IMR-90 (cell line): ENCODE data around the gene VCL. TPM values are rescaled to one million over a fixed set of nuclear protein-coding genes. Genes with fewer than 3 reads are reported as not detected.

ENCODE experiments used
- ATAC-seq: fragments of 200-7000 bp; cut with Tn5 transposase; 2 replicates; pipeline ENCODE4 v1.9.1; 2020; ENCODE audit warnings: low read depth, mild to moderate bottlenecking, moderate library complexity
- BruUV-seq: library from RNA; stranded (reverse); fragments of 400-500 nt; replicated peaks from 2 replicates; lab custom pipeline; 2021; lab: Mats Ljungman, UMichigan
- CTCF ChIA-PET: fragments of 300-600 bp; formaldehyde crosslinking; extraction: SDS; loops from one replicate; lab custom pipeline; 2021; ENCODE audit warnings: antibody characterized with exemption; lab: Yijun Ruan, JAX
- POLR2A ChIA-PET: fragments of 300-600 bp; sonication (Branson Sonifier 250); formaldehyde crosslinking; loops from one replicate; lab custom pipeline; 2022; ENCODE audit warnings: antibody characterized with exemption; ENCODE audit not compliant: unreplicated experiment; lab: Charles Lee
- DNase-seq: peaks from one replicate; pipeline ENCODE4 v3.0.0; 2013
- H2AFZ ChIP-seq: replicated peaks from 2 replicates; pipeline ENCODE3; 2013; ENCODE audit warnings: low read length, mild to moderate bottlenecking; ENCODE audit not compliant: poor library complexity
- H2AK5ac ChIP-seq: 2 replicates; pipeline ENCODE4 v1.6.1; 2013; ENCODE audit warnings: low read depth, low read length, inconsistent platforms
- H2AK9ac ChIP-seq: replicated peaks from 2 replicates; pipeline ENCODE3; 2013; ENCODE audit warnings: mild to moderate bottlenecking, low read depth, low read length, moderate library complexity; ENCODE audit not compliant: poor library complexity
- H2BK120ac ChIP-seq: 2 replicates; pipeline ENCODE4 v1.6.1; 2013; ENCODE audit warnings: low read depth, low read length, inconsistent platforms
- H2BK15ac ChIP-seq: 3 replicates; pipeline ENCODE4 v1.6.1; 2013; ENCODE audit warnings: low read depth, low read length, inconsistent platforms
- H2BK20ac ChIP-seq: 2 replicates; pipeline ENCODE4 v1.6.1; 2013; ENCODE audit warnings: low read depth, mild to moderate bottlenecking, inconsistent platforms, low read length, moderate library complexity
- H2BK5ac ChIP-seq: 2 replicates; pipeline ENCODE4 v1.6.1; 2013; ENCODE audit warnings: mild to moderate bottlenecking, low read depth, low read length, inconsistent platforms; ENCODE audit not compliant: poor library complexity, severe bottlenecking
- H3K14ac ChIP-seq: replicated peaks from 2 replicates; pipeline ENCODE4 v1.6.1; 2013; ENCODE audit warnings: low read depth, low read length, inconsistent platforms
- H3K18ac ChIP-seq: 2 replicates; pipeline ENCODE4 v1.6.1; 2013; ENCODE audit warnings: low read depth, low read length, control low read depth
- H3K23ac ChIP-seq: 2 replicates; pipeline ENCODE4 v1.6.1; 2013; ENCODE audit warnings: low read depth, low read length, inconsistent platforms
- H3K27ac ChIP-seq: 2 replicates; pipeline ENCODE4 v1.5.1; 2013; ENCODE audit warnings: mild to moderate bottlenecking, control low read depth, low read length; ENCODE audit not compliant: insufficient read depth
- H3K27me3 ChIP-seq: 2 replicates; pipeline ENCODE4 v1.6.1; 2013; ENCODE audit warnings: low read length; ENCODE audit not compliant: control insufficient read depth, insufficient read depth
- H3K36me3 ChIP-seq: 2 replicates; pipeline ENCODE4 v1.6.1; 2013; ENCODE audit warnings: low read length, mixed read lengths; ENCODE audit not compliant: control insufficient read depth, insufficient read depth
- H3K4ac ChIP-seq: 2 replicates; pipeline ENCODE4 v1.6.1; 2013; ENCODE audit warnings: low read depth, low read length, inconsistent platforms
- H3K4me1 ChIP-seq: 2 replicates; pipeline ENCODE4 v1.6.1; 2013; ENCODE audit warnings: low read length, mixed read lengths; ENCODE audit not compliant: control insufficient read depth, insufficient read depth
- H3K4me2 ChIP-seq: 2 replicates; pipeline ENCODE4 v1.6.1; 2013; ENCODE audit warnings: low read depth, mild to moderate bottlenecking, control low read depth, low read length, moderate library complexity
- H3K4me3 ChIP-seq: 2 replicates; pipeline ENCODE4 v1.5.1; 2013; ENCODE audit warnings: low read depth, mild to moderate bottlenecking, control low read depth, low read length, moderate library complexity; ENCODE audit not compliant: insufficient read depth
- H3K56ac ChIP-seq: 2 replicates; pipeline ENCODE4 v1.6.1; 2013; ENCODE audit warnings: low read length, inconsistent platforms; ENCODE audit not compliant: insufficient read depth; ENCODE audit errors: extremely low read depth
- H3K79me1 ChIP-seq, 2 experiments: 2 replicates each; pipeline ENCODE4 v1.6.1; 2013; ENCODE audit warnings: low read length in 2 of 2, inconsistent platforms in 1 of 2, low read depth in 1 of 2
- H3K9ac ChIP-seq: 2 replicates; pipeline ENCODE4 v1.6.1; 2013; ENCODE audit warnings: low read depth, low read length, control low read depth
- H3K9me1 ChIP-seq: 2 replicates; pipeline ENCODE4 v1.6.1; 2013; ENCODE audit warnings: low read length, inconsistent platforms; ENCODE audit not compliant: insufficient read depth
- H3K9me3 ChIP-seq: 2 replicates; pipeline ENCODE4 v1.6.1; 2013; ENCODE audit warnings: low read length; ENCODE audit not compliant: control insufficient read depth, insufficient read depth
- H4K20me1 ChIP-seq: 2 replicates; pipeline ENCODE4 v1.6.1; 2013; ENCODE audit warnings: low read length, inconsistent platforms; ENCODE audit not compliant: insufficient read depth
- H4K5ac ChIP-seq: 2 replicates; pipeline ENCODE4 v1.6.1; 2013; ENCODE audit warnings: mild to moderate bottlenecking, low read depth, low read length, control low read depth
- H4K8ac ChIP-seq, 2 experiments: 2 replicates each; pipeline ENCODE4 v1.6.1; 2013; ENCODE audit warnings: low read depth in 2 of 2, low read length in 2 of 2, control low read depth in 1 of 2, inconsistent platforms in 1 of 2
- H4K91ac ChIP-seq: 2 replicates; pipeline ENCODE4 v1.6.1; 2013; ENCODE audit warnings: low read depth, low read length, inconsistent platforms; ENCODE audit not compliant: insufficient read depth
- BHLHE40 ChIP-seq: fragments of 150-350 bp; IDR thresholded peaks from 2 replicates; pipeline ENCODE4 v1.6.1; 2016; ENCODE audit warnings: mild to moderate bottlenecking, low read depth, low read length
- CEBPB ChIP-seq: IDR thresholded peaks from 2 replicates; pipeline ENCODE4 v1.6.1; 2012; ENCODE audit warnings: low read depth, low read length, improper control_type of control experiment
- CHD1 ChIP-seq: IDR thresholded peaks from 2 replicates; pipeline ENCODE4 v1.6.1; 2012; ENCODE audit warnings: low read depth, low read length, improper control_type of control experiment
- FOS ChIP-seq: fragments of 150-350 bp; IDR thresholded peaks from 2 replicates; pipeline ENCODE4 v1.6.1; 2016; ENCODE audit warnings: low read depth, low read length
- MAFK ChIP-seq: IDR thresholded peaks from 2 replicates; pipeline ENCODE4 v1.6.1; 2012; ENCODE audit warnings: low read depth, low read length, improper control_type of control experiment
- MAZ ChIP-seq: IDR thresholded peaks from 2 replicates; pipeline ENCODE4 v1.6.1; 2012; ENCODE audit warnings: low read depth, mild to moderate bottlenecking, low read length, improper control_type of control experiment, moderate library complexity, borderline replicate concordance
- MXI1 ChIP-seq: IDR thresholded peaks from 2 replicates; pipeline ENCODE4 v1.6.1; 2012; ENCODE audit warnings: low read depth, mild to moderate bottlenecking, low read length, moderate library complexity, borderline replicate concordance
- POLR2A ChIP-seq: IDR thresholded peaks from 2 replicates; pipeline ENCODE4 v1.6.1; 2012; ENCODE audit warnings: mild to moderate bottlenecking, low read depth, low read length
- RAD21 ChIP-seq: IDR thresholded peaks from 2 replicates; pipeline ENCODE4 v1.6.1; 2012; ENCODE audit warnings: low read length, improper control_type of control experiment
- RCOR1 ChIP-seq: IDR thresholded peaks from 2 replicates; pipeline ENCODE4 v1.6.1; 2012; ENCODE audit warnings: mild to moderate bottlenecking, low read length, improper control_type of control experiment; ENCODE audit not compliant: insufficient replicate concordance
- RFX5 ChIP-seq: IDR thresholded peaks from 2 replicates; pipeline ENCODE4 v1.8.0; 2012; ENCODE audit warnings: low read depth, mild to moderate bottlenecking, low read length, moderate library complexity
- SMC3 ChIP-seq: fragments of 150-350 bp; IDR thresholded peaks from 2 replicates; pipeline ENCODE4 v1.6.1; 2016; ENCODE audit warnings: low read depth, mild to moderate bottlenecking, antibody characterized with exemption, low read length, moderate library complexity
- WGBS, 2 experiments: methylation state at CpG; one replicate each; pipeline versions ENCODE4 v1.1.5 to v1.1.7; 2013; ENCODE audit warnings: missing lambda C conversion rate in 2 of 2; ENCODE audit not compliant: insufficient read length in 1 of 2; ENCODE audit errors: extremely low coverage in 2 of 2; 5-methylcytosine and 5-hydroxymethylcytosine counted together
- dilution Hi-C: fragments of 300-500 bp; cut with HindIII; formaldehyde crosslinking; loops from one replicate; pipeline ENCODE4 v1.14.3; 2018; ENCODE audit warnings: low sequenced_read_pairs; ENCODE audit not compliant: unreplicated experiment
- in situ Hi-C: fragments of 300-500 bp; cut with MboI; formaldehyde crosslinking; loops from 3 replicates; pipeline ENCODE4 v1.14.3; 2019; ENCODE audit warnings: low sequenced_read_pairs, inconsistent platforms, mixed read lengths
- intact Hi-C: fragments of 100-400 bp; cut with micrococcal nuclease; formaldehyde crosslinking; loops from 2 replicates; pipeline ENCODE4 v1.10.0; 2022
- polyA plus RNA-seq, 3 experiments: library from polyadenylated mRNA; depleted of rRNA; stranded (reverse); fragments of >200 nt; gene quantifications; 2 replicates each; pipeline ENCODE4 v1.2.3, GENCODE V29; 2012; ENCODE audit warnings: low replicate concordance in 1 of 3
- total RNA-seq: library from RNA; depleted of rRNA; stranded (reverse); fragments of >200 nt; gene quantifications from 2 replicates; pipeline ENCODE4 v1.2.3, GENCODE V29; 2012
- TF ChIP-seq, protein P1 (sequence below): conservative IDR thresholded peaks from 2 replicates; pipeline ENCODE4 v1.5.1; 2012; ENCODE audit warnings: mild to moderate bottlenecking, low read depth, low read length, improper control_type of control experiment
- TF ChIP-seq, protein P2 (sequence below): fragments of 150-350 bp; IDR thresholded peaks from 2 replicates; pipeline ENCODE4 v1.6.1; 2017; ENCODE audit warnings: mild to moderate bottlenecking, antibody characterized with exemption, low read length, low read depth

The VCL gene
- total and polyA plus RNA-seq, 2 of the 4 experiments (the other 2 are of a cell fraction), result 227 to 283 TPM

- no peak overlapping the region for H4K91ac ChIP-seq
- WGBS, 2 experiments, result 50% methylated on average over 1 of the region's 5 CpGs; no CpG with 5 or more reads in 1 of the 2 experiments
- H3K56ac ChIP-seq, result no peak overlapping the region
- CTCF ChIA-PET, result interaction anchor here (0.6 to 2.1 kb wide), 8 partner anchors 10 to 596 kb away, joined by 3 to 10 read pairs (median 3); no protein-coding TSS in a partner anchor
- no peak overlapping the region for H3K27ac ChIP-seq
- DNase-seq (no peak), ATAC-seq (no peak)
- no peak overlapping the region for H3K4ac ChIP-seq
- peaks cover 33 to 61% of the 10 kb centered on the region in 2 experiments for H3K79me1 ChIP-seq
- H4K8ac ChIP-seq, result no peak overlapping the region
- H2AFZ ChIP-seq, result no peak overlapping the region
- H3K9me3 ChIP-seq, result no peaks in the 10 kb centered on the region
- POLR2A ChIA-PET, result no interaction called here
- no peak overlapping the region for H2BK5ac ChIP-seq
- H3K36me3 ChIP-seq, result peaks cover 35% of the 10 kb centered on the region
- dilution Hi-C loops (no loop called here), in situ Hi-C loops (loop anchor here (5.0 kb wide), 1 partner anchor 195 kb away; no protein-coding TSS in a partner anchor), intact Hi-C loops (loop anchor here (1.0 to 5.0 kb wide), 4 partner anchors 83 to 196 kb away; partner anchors contain the start of gene VCL)
- no peak overlapping the region for H2AK5ac ChIP-seq
- no peak overlapping the region for H3K4me2 ChIP-seq
- peak overlapping the region; percentile 60 for H3K23ac ChIP-seq
- no peak overlapping the region for H3K18ac ChIP-seq
- no peak overlapping the region for H4K5ac ChIP-seq
- H2BK15ac ChIP-seq, result no peak overlapping the region
- H2BK20ac ChIP-seq, result no peak overlapping the region
- no peaks in the 10 kb centered on the region for H3K27me3 ChIP-seq
- H3K9me1 ChIP-seq, result peaks cover 4% of the 10 kb centered on the region; the same call in 1 of the 2 replicates
- H2BK120ac ChIP-seq, result no peak overlapping the region
- peaks cover 4% of the 10 kb centered on the region for H3K4me1 ChIP-seq
- no peak overlapping the region for H2AK9ac ChIP-seq
- H3K4me3 ChIP-seq, result no peak overlapping the region
- no peak overlapping the region for H3K14ac ChIP-seq
- peak overlapping the region; percentile 20; the same call in 1 of the 2 replicates for H3K9ac ChIP-seq
- no TSS peak for BruUV-seq
- peaks cover 46% of the 10 kb centered on the region for H4K20me1 ChIP-seq
- TF ChIP-seq MXI1 (no peak), RFX5 (no peak), SMC3 (no peak), FOS (no peak), RAD21 (no peak), MAFK (no peak), MAZ (no peak), RCOR1 (no peak), BHLHE40 (no peak), POLR2A (no peak), CEBPB (no peak), CHD1 (no peak)
- TF ChIP-seq, protein P1, sequence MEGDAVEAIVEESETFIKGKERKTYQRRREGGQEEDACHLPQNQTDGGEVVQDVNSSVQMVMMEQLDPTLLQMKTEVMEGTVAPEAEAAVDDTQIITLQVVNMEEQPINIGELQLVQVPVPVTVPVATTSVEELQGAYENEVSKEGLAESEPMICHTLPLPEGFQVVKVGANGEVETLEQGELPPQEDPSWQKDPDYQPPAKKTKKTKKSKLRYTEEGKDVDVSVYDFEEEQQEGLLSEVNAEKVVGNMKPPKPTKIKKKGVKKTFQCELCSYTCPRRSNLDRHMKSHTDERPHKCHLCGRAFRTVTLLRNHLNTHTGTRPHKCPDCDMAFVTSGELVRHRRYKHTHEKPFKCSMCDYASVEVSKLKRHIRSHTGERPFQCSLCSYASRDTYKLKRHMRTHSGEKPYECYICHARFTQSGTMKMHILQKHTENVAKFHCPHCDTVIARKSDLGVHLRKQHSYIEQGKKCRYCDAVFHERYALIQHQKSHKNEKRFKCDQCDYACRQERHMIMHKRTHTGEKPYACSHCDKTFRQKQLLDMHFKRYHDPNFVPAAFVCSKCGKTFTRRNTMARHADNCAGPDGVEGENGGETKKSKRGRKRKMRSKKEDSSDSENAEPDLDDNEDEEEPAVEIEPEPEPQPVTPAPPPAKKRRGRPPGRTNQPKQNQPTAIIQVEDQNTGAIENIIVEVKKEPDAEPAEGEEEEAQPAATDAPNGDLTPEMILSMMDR, result no peak
- TF ChIP-seq, protein P2, sequence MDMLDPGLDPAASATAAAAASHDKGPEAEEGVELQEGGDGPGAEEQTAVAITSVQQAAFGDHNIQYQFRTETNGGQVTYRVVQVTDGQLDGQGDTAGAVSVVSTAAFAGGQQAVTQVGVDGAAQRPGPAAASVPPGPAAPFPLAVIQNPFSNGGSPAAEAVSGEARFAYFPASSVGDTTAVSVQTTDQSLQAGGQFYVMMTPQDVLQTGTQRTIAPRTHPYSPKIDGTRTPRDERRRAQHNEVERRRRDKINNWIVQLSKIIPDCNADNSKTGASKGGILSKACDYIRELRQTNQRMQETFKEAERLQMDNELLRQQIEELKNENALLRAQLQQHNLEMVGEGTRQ, result no peak
Measured at GRCh38 chr10:74081941-74082718, 84.2 kb downstream of the VCL start.
